GM18861 (cell line): ENCODE data around the gene ACTG2.
"Not testable (repeated sequence)": the region's sequence is repeated elsewhere in the genome, so short reads cannot be mapped to it uniquely, and the experiment has no call there.

Experiments
- ATAC-seq: cut with Tn5 transposase; IDR thresholded peaks from one replicate; pipeline ENCODE4 v1.9.1; 2021; ENCODE audit not compliant: unreplicated experiment

Gene ACTG2

GRCh38 chr2:73931531-73932500 lies 39.0 kb downstream of the ACTG2 start:
- no peak for ATAC-seq

GRCh38 chr2:73933194-73933593 lies 40.4 kb downstream of the ACTG2 start:
- no peak for ATAC-seq

DNA sequence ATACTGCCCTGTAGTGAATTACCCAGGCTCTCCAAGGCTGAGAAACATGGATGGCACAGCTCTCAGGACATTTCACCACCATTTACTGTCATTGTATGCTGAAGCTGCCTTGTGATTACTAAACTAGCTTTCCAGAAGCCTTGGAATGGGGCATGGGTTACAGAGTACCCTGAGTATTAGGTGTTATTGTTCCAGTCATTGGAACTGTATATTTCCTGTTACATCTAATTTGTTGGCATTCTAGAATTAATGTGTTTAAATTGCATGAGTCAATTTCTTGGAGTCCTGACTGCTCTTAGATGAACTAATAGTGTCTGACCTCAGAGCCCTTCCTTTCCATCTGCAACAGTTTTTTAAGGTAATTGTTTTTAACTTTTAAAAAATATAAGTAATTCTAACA lies 42.8 kb downstream of the ACTG2 start:
- ATAC-seq = no peak

GRCh38 chr2:73937103-73937885 lies 44.5 kb downstream of the ACTG2 start:
- no peak for ATAC-seq

DNA sequence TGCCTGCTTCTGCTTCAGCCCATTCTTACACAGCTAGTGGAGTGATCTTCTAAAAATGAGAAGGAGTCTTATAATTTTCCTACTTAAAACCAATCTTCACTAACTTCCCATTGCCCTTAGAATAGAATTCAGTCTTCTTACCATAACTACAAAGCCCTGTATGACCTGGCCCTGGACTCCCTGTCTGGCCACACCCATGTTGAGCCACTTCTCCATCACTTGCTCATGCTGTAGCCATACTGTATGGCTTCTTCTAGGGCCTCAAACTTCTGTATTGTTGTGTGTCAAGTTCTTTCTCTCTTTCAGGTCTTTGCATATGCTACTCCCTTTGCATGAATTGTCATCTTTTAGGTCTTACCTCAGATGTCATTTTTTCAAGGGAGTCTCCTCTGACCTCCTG lies 45.1 kb downstream of the ACTG2 start:
- ATAC-seq = no peak

- ATAC-seq = no peak
Measured at GRCh38 chr2:73938718-73939352, 46.0 kb downstream of the ACTG2 start.

GRCh38 chr2:73939419-73939818 lies 46.6 kb downstream of the ACTG2 start:
- no peak for ATAC-seq

DNA sequence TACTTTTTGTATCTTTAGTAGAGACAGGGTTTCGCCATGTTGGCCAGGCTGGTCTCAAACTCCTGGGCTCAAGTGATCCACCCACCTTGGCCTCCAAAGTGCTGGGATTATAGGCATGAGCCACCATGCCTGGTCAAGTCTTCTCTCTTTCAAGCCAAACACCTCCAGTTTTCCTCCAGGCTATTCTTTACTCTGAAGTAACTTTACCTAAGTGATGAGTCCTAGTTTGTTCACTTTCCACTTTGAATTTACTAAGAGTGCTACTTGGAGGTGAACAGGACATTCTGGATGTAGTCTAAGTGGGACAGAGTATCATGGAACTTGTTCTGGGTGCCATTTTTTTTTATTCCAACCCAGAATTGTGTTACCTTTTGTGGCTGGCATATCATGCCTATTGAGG lies 47.3 kb downstream of the ACTG2 start:
- not testable (repeated sequence) for ATAC-seq

DNA sequence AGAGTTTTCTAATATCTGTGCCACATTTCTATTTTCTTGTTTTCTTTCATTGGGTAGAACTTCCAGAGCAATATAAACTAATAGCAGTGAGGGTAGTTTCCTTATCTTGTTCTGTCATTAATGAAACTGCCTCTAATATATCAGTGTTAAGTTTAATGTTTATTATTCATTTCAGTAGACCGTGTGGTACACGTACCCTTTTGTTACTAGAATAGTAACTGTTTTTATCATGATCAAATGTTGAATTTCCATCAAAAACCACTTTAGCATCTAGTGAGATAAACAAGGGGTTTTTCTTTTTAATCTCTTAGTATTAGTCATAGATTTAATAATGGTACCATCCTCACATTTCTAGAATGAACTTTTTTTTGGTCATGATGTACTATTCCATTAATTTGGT lies 49.9 kb downstream of the ACTG2 start:
- no peak for ATAC-seq

DNA sequence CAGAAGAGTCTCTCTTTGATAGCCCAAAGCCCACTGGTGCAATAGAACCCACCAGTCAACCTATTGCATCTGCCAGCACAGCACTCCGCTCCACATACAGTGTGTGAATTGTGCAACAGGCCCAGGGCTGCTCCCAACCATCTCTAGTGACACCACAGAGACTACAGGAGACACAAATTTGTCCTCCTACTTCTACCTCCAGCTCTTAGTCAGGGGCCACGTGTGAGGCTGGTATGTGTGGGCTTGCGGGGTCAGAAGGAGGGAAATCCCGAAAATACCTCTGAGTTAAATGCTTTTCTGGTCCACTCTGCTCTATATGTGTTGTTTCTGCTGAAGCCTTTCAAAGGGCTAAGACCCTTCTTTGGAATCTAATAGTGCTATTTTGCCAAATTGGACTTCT lies 51.9 kb downstream of the ACTG2 start:
- no peak for ATAC-seq

DNA sequence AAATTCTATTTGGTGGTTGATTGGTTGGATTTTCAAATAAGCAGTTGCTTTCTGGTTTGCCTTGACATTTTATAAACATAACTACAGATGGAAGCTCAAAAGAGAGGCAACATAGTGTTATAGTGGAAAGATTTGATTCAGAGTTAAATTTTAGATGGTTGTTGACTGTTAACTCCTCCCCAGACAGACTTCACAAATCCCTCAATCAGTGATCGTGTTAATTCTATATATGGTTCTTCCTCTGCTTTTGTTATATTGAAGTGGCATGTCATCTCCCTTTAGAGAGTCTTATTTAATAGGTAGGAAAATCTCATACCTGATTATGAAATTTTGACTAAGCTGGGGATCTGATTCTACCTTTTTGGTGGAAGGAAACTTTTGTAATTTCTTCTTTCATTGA lies 53.4 kb downstream of the ACTG2 start:
- ATAC-seq = no peak

- ATAC-seq = no peak
Measured at GRCh38 chr2:73946666-73947065, 53.9 kb downstream of the ACTG2 start.

- no peak for ATAC-seq
Measured at GRCh38 chr2:73947412-73948018, 54.7 kb downstream of the ACTG2 start.

DNA sequence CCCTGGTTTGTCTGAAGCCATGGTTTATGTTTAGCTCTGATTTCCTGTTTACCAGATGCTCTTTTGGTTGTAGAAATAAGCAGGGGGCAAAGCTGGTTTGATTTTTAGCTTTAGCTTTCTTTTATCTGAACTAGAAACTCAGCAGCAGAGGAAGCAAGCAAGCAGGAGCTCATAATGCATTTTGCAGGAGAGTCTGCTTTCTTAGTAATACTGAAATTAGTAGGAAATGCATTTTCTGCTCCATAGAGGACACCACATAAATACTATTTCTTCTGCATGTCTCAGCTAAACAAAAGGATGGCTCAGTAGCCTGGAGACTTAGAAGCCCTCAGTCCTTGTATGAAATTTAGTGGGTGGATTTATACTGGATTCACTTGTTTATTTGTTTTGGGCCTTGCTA lies 57.0 kb downstream of the ACTG2 start:
- ATAC-seq = no peak

- ATAC-seq = no peak
Measured at GRCh38 chr2:73952499-73953446, 60.0 kb downstream of the ACTG2 start.

- ATAC-seq = no peak
Measured at GRCh38 chr2:73956218-73956865, 63.5 kb downstream of the ACTG2 start.

GRCh38 chr2:73961274-73961673 lies 68.5 kb downstream of the ACTG2 start:
- ATAC-seq = no peak

- no peak for ATAC-seq
Measured at GRCh38 chr2:73961823-73962615, 69.2 kb downstream of the ACTG2 start.

DNA sequence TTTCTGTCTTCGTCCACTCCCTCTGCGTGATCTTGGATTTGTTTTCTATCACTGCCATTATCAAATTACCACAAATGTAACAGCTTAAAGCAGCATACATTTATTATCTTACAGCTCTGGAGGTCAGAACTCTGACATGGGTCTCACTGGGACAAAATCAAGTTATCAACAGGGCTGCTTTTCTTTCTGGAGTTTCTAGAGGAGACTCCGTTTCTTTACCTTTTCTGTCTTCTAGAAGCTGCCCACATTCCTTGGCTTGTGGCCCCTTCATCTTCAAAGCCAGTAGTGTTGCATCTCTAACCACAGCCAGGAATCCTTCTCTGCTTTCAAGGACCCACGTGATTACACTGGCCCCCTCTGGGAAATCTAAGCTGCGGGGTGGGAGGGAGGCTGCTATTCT lies 70.0 kb downstream of the ACTG2 start:
- no peak for ATAC-seq
